ENCODE data around the gene PPP1R9B.

PPP1R9B gene

GRCh38 chr17:50141026-50141744 lies 9.3 kb downstream of the PPP1R9B start:
- DNase-seq (ENCODE audit: low read depth) = no peak

- DNase-seq (ENCODE audit: low read depth) = no peak
Measured at GRCh38 chr17:50139950-50140885, 10.3 kb downstream of the PPP1R9B start.

GRCh38 chr17:50139185-50139783 lies 11.2 kb downstream of the PPP1R9B start:
- DNase-seq (ENCODE audit: low read depth) = no peak

GRCh38 chr17:50137042-50137441 lies 13.4 kb downstream of the PPP1R9B start:
- DNase-seq (ENCODE audit: low read depth) = no peak

- no peak for DNase-seq (ENCODE audit: low read depth)
Measured at GRCh38 chr17:50136096-50136687, 14.3 kb downstream of the PPP1R9B start.

- no peak for DNase-seq (ENCODE audit: low read depth)
Measured at GRCh38 chr17:50135316-50136095, 15.0 kb downstream of the PPP1R9B start.

GRCh38 chr17:50134206-50135110 lies 16.0 kb downstream of the PPP1R9B start:
- DNase-seq (ENCODE audit: low read depth) = no peak

GRCh38 chr17:50133769-50134099 lies 16.7 kb downstream of the PPP1R9B start:
- no peak for DNase-seq (ENCODE audit: low read depth)

- DNase-seq (ENCODE audit: low read depth) = no peak
Measured at GRCh38 chr17:50133028-50133768, 17.3 kb downstream of the PPP1R9B start.

GRCh38 chr17:50132104-50132794 lies 18.2 kb downstream of the PPP1R9B start:
- DNase-seq (ENCODE audit: low read depth) = no peak

GRCh38 chr17:50130559-50131305 lies 19.7 kb downstream of the PPP1R9B start:
- no peak for DNase-seq (ENCODE audit: low read depth)

GRCh38 chr17:50129728-50130558 lies 20.5 kb downstream of the PPP1R9B start, which contains the start of gene SAMD14:
TSS of gene SAMD14 (minus strand) at chr17:50130160. CDS start at chr17:50124959, 5,201 bp downstream.
- no peak for DNase-seq (ENCODE audit: low read depth)

- no peak for DNase-seq (ENCODE audit: low read depth)
Measured at GRCh38 chr17:50129353-50129727, 21.1 kb downstream of the PPP1R9B start.

- DNase-seq (ENCODE audit: low read depth) = no peak
Measured at GRCh38 chr17:50128441-50129352, 21.8 kb downstream of the PPP1R9B start.

- DNase-seq (ENCODE audit: low read depth) = no peak
Measured at GRCh38 chr17:50127697-50128361, 22.6 kb downstream of the PPP1R9B start.

Data from GM04504 (cell line).